ENCODE results near the gene P4HTM.

Gene P4HTM

DNA sequence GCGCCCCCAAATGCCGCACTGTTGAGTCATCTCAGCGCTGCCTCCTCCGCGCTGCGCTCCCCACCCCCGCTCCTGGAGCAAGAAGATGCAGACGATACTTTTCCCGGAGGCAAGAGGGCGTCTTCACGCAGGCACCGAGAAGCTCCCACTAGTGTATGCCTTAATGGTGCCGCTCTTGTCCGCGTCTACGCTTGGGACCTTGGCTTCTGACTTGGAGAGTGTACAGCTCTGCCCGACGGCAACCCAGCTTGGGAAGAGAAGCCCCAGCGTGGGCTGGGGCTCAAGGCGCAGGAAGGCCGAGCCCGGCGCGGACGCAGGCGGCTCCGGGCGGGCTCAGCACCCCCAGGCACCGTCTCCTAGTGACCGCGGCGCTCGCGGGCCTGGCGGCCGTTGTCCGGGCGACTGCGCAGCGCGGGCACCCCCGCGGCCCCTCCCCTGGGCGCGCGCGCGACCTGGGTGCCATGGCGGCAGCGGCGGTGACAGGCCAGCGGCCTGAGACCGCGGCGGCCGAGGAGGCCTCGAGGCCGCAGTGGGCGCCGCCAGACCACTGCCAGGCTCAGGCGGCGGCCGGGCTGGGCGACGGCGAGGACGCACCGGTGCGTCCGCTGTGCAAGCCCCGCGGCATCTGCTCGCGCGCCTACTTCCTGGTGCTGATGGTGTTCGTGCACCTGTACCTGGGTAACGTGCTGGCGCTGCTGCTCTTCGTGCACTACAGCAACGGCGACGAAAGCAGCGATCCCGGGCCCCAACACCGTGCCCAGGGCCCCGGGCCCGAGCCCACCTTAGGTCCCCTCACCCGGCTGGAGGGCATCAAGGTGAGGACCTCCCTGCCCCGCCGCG lies at the start of gene P4HTM:
TSS of gene P4HTM (plus strand) at position 446 of the 840 bp plus-strand sequence. CDS start at position 462, 16 bp downstream.
- peak; percentile 28 to 49 for DNase-seq

DNA sequence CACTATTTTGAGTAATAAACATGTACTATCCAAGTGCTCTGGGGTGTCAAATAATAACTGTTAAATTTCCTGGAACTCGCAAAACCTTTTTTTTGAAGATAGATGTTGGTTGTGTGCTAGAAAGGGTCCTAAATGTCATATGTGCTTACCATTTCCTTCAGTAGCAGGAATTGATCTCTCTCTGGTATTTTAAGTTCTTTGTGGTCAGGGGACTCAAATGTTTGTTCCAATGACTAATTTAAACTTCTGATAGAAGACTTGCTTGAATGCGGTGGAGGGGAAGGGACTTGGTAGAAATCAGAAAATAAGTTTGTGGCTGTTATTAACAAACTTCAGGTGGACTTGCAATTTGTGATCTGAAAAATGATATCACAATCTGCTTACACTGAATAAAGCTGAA lies 44.6 kb upstream of the P4HTM start:
- DNase-seq = no peak

DNA sequence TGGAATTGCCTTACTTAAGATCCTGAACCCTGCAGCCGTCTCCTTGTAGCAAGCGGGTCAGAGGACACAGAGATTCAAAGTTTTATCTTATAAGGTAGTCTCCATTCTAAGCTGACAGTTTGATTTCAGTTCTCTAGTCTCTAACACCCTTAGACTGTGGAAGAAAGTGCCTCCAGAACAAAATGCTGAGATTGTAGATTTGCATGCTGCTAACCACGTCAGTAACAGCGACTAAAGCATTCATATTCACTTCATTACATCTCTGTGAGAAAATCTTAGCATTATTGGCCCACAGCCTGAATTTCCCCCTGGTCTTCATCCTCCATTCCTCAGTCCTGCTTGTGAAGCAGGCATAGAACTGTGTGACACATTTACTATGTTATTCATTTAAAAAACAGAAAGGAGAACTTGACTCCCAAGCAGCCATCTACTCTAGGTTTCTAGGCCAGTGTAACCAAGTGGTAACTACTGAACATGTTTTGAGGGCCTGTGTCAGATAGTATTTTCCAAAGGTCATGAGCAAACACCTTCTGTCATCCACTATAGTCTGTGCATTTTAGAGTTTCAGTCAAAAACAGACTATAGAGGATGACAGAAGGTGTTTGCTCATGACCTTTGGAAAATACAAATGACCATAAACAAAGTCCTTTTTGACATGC lies 44.0 kb upstream of the P4HTM start:
- DNase-seq = no peak

DNA sequence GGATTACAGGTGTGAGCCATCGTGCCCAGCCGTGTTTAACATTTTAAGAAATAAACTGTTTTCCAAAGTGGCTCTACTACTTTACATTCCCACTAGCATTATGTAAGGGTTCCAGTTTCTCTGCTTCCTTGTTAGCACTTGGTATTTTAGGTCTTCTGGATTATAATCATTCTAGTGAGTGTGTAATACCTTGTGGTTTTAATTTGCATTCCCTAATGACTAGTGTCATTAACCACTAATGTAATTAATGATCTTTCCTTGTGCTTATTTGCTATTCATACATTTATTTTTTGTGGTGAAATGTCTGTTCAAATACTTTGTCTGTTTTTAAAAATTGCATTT lies 40.7 kb upstream of the P4HTM start:
- no peak for DNase-seq

DNA sequence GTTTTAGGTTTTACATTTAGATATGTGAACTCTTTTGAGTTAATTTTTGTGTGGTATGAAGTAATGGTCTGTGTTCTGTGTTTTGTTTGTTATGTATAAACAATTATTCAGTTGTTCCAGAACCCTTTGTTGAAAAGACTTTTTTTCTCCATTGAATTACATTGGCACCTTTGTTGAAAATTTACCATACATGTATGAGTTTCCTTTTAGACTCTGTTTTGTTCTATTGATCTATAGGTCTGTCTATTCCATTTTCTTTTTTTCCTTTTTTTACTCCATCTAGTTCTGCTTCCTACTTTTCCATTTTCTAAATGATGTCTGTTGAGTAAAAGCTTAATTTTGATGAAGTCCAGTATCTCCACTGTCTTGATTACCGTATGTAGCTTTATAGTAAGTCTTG lies 40.0 kb upstream of the P4HTM start:
- DNase-seq = no peak

GRCh38 chr3:48951764-48952163 lies 38.3 kb upstream of the P4HTM start:
- no peak for DNase-seq

DNA sequence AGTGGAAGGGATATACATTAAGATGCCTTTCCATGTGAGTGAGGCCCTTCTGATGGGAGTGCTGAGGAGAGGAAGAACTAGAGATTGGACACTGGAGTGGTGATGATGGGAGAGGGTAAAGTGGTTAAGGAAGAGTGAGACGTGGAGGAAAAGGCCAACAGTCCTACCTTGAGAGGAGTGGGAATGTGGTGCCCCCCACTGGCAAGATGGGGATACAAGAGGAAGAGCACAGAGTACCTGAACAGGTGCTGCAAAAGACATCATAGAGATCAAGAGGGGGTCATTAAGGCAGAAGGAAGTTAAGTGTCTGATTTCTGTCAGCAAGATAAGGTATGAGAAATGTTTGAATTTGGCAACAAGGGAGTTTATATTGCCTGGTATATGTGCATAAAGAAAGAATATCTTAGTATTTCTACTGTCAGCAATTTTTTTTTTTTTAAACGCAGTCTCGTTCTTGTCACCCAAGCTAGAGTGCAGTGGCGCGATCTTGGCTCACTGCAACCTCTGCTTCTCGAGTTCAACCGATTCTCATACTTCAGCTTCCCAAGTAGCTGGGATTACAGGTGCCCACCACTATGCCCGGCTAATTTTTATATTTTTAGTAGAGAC lies 37.4 kb upstream of the P4HTM start:
- no peak for DNase-seq

DNA sequence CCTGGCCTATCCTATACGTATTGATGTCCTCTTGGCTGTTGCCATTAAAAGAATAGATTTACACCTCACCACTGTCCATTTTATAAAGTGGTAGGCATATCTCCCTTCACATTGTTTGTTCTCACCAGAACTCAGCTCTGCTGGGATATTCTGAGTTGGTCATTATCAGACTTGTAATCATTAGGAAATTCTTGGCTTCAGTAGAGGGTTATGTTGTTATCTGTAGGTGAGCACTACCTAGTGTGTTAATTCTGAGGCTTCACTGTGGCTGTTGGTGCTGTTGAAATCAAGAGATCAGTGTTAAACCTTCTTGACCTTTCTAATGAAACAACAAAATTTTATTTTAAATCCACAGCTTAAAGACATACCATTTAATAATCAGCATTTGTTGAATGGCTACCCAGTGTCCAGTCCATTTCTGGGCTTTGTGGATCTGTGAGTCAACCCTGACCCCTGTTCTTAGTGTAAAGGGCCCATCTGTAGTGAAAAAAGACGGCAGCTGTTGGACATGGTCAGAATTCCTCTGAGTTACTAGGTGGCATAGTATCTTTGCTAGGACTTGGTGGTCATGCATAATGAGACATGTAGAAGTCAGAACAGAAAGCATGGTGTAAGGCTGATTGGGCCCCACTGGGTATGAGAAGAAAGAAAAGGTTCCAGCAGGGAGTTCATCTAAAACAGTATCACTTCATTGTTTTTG lies 32.9 kb upstream of the P4HTM start:
- no peak for DNase-seq

DNA sequence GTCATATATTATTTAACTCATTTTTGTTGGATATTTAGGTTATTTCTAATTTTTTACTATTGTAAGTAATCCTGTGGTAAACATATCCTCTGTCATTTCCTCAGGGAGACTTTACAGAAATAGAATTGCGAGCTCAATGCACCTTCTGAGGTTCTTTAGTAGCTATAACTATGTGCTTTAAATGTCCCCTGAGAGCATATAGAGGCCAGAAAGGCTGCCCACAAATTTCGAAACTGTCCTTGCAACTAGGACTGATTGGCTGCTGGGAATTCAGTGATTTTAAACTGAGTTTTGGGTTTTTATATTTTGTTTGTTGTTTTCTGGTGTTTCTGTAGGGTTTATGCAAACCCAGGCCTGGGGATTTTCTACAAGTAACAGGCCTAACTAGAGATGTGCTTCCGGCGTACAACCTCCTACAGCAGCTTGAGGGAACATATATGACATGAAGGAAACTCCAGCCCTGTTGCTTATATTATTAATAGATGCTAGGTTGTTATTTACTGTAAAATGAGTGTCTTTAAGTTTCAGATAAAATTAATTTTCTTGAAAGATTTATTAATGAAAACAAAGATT lies 29.1 kb upstream of the P4HTM start:
- no peak for DNase-seq

DNA sequence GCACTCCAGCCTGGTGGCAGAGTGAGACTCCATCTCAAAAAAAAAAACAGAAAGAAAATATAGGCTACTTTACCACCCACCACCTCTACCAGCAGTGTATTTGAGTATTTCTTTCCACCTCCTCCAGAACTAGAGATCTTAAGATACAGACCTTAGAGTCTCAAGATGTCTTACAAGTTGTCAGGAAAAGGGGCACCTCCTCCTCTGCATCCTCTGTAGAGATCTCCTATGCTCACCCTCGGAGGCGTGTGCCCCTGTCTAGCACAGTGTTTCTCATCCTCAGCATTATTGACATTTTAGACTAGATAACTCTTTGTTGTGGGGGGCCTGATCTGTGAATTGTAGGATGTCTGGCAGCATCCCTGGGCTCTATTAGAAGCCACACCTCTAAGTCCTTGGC lies 27.7 kb upstream of the P4HTM start:
- DNase-seq = no peak

DNA sequence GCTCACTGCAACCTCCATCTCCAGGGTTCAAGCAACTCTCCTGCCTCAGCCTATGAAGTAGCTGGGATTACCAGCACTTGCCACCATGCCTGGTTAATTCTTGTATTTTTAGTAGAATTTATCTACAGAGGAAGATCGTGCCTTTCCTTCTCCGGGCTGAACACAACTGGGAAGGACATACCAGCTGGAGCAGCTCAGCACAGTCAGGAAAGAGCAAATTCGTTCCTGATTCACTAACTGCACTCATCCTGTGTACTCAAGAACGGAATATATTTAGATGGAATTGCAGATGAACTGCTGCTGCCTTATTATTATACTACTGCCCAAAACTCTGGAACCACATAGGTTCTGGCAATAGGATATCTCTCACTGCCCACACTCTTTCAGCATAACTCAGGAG lies 27.1 kb upstream of the P4HTM start:
- no peak for DNase-seq

GRCh38 chr3:48963591-48963990 lies 26.4 kb upstream of the P4HTM start:
- no peak for DNase-seq

GRCh38 chr3:48966367-48966766 lies 23.7 kb upstream of the P4HTM start:
- DNase-seq = no peak

GRCh38 chr3:48966876-48967361 lies 23.1 kb upstream of the P4HTM start:
- no peak for DNase-seq

DNA sequence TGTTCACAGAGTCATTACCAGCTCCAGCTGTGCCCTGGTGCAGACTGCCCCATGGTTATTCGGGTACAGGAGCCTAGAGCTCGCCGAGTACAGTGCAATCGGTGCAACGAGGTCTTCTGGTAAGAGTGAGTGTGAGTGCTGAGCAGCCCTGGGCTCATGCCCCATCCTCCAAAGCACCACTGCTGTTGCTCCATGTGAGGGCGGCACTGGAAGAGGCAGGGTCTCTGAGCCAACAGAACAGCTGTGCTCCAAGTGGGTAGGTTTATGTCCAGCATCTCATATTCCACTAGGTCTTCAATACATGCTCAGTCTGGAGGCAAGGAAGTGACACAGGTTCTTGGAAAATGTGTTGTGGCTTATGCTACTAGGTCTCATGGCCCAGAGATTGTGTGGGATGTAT lies 19.5 kb upstream of the P4HTM start:
- no peak for DNase-seq

GRCh38 chr3:48974076-48974864 lies 15.8 kb upstream of the P4HTM start:
- DNase-seq = no peak

DNA sequence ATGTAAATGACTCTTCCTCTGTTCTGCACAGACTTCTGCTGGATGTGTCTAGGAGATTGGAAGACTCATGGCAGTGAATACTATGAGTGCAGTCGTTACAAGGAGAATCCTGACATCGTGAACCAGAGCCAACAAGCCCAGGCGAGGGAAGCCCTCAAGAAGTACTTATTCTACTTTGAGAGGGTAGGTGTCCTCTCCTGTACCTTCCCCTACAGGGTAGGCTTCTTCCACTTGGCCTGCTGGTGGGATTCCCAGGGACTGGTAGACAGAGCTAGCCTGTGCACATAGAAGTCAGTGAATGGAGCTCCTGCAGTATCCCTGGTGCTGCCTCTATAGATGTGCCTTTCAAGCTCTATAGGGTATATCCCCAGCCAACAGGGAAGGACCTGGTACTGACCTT lies 10.6 kb upstream of the P4HTM start:
- DNase-seq = no peak

- DNase-seq = no peak
These were observed 9.7 kb upstream of the P4HTM start for GRCh38 chr3:48980295-48980694.

- DNase-seq = no peak
These were observed 8.0 kb upstream of the P4HTM start for GRCh38 chr3:48982016-48982415.

GRCh38 chr3:48982686-48983085 lies 7.4 kb upstream of the P4HTM start:
- no peak for DNase-seq

DNA sequence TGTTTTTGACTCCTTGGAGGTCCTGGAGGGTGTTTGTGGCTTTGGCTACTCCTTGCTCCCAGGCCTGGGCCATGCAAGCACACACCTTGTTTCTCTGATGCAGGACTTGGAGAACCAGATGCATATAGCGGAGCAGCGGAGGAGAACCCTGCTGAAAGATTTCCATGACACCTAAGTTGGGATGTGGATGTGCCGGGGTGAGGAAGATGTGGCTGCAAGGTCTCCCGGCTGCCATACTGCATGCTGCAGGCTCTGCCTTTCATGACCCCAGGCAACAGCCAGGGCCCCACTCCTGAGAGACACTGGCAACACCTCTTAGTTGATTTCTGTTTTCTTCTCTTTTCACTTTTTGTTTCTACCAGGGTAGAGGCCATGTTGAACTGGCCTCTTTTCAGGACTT lies 6.9 kb upstream of the P4HTM start:
- DNase-seq = no peak

- no peak for DNase-seq
These were observed 5.4 kb upstream of the P4HTM start for GRCh38 chr3:48984663-48985062.
